GM18868 (cell line): ENCODE data around the gene IFT57.
"Not testable (repeated sequence)": the region's sequence is repeated elsewhere in the genome, so short reads cannot be mapped to it uniquely, and the experiment has no call there.

Source experiments
- ATAC-seq: cut with Tn5 transposase; IDR thresholded peaks from one replicate; pipeline ENCODE4 v1.9.1; 2021; ENCODE audit warnings: mild to moderate bottlenecking, moderate library complexity; ENCODE audit not compliant: unreplicated experiment

Gene IFT57, protein sequence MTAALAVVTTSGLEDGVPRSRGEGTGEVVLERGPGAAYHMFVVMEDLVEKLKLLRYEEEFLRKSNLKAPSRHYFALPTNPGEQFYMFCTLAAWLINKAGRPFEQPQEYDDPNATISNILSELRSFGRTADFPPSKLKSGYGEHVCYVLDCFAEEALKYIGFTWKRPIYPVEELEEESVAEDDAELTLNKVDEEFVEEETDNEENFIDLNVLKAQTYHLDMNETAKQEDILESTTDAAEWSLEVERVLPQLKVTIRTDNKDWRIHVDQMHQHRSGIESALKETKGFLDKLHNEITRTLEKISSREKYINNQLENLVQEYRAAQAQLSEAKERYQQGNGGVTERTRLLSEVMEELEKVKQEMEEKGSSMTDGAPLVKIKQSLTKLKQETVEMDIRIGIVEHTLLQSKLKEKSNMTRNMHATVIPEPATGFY

DNA sequence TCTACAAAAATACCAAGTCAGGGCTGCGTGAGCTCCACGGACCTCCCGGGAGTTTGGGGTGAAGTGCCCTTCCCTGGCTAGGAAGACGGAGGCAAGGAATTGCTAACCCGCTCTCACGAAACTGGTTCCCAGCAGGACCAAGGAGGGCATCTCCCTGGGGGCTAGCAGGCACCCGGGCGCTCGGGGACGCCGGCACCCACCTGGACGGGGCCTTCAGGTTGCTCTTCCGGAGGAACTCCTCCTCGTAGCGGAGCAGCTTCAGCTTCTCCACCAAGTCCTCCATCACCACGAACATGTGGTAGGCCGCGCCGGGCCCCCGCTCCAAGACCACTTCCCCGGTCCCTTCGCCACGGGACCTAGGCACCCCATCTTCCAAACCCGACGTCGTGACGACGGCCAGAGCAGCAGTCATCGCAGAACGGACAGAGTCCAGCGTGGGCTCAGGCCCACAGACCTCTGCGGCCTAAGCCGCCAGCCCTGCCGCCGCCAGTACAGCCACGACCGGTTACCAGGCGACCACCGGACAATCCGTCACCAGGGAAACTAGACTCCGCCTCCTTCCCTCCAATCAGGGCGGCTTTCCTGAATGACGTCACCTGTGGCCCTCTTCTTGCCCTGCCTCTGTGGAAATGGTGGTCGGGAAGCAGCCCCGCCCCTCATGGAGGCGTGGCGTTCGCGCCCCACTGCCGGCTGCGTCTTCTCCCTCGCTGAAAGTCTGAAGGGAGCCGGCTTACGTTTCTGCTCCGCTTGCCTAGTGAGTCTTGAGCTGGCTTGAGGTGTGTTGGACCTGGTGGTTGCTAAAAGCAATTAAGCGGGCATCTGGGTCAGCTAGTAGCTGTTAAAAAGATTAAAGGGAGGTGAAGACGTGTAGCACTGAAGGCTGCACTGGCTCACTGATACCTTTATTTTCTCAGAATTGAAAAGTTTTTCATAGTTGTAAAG lies at the start of gene IFT57:
Gene IFT57, minus strand, starts transcription at position 514 of the 942 bp plus-strand sequence. Its CDS starts 102 bp downstream, at position 412.
- ATAC-seq = peak; percentile 91

DNA sequence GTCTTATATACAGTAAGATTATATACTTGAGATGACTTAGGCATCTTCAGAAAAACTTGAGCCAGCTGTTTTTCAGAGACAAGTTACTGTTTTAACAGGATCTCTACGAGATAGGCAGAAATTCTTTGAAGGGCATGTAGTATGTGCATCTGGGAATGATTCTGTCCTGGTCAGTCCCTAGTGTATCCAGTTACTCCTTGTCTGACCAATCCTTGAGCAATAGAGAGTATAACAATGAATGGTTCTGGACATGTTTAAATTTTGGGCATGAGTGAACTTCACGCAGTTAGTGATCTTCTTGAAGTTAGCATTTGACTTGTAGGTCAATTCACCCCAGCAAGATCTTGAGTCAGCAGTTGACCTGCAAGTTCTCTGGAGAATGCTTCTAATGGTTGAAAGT lies 49.4 kb upstream of the IFT57 start:
- no peak for ATAC-seq

DNA sequence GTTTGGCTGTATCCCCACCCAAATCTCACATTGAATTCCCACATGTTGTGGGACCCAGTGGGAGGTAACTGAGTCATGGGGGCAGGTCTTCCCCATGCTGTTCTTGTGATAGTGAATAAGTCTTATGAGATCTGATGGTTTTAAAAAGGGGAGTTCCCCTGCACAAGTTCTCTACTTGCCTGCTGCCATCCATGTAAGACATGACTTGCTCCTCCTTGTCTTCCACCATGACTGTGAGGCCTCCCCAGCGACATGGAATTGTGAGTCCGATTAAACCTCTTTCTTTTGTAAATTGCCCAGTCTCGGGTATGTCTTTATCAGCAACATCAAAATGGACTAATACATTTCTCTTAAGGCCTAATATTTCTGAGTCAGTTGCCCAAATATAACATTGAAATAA lies 46.0 kb upstream of the IFT57 start:
- not testable (repeated sequence) for ATAC-seq

DNA sequence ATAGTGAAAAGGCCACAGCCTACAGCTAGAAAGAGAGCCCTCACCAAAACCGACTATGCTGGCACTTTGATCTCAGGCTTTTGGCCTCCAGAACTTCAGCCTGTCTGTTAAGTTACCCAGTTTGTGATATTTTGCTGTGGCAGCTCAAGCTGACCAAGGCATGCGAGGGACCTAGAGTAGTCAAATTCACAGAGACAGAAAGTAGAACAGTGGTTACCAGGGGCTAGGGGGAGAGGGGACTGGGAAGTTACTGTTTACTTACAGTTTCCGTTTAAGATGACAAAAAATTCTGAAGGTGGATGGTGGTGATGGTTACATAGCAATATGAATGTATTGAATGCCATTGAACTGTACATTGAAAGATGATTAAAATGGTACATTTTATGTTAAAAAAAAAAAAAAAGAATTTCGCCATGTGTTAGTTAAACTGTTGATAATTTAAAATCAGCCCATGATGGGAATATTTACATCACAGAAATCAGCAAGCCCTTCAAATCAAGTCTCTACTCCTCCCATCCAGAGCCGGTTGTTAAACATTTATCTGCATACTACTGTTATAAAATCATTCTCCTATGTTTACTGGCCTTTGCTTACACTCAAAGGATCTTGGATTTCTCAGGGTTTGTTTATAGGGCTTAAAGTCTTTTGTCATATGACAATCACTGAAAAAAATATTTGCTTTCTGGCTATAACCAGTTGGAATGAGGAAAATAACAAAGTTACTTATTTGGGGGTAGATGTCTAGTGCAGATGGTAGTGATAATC lies 42.5 kb upstream of the IFT57 start:
- peak; percentile 55 for ATAC-seq

DNA sequence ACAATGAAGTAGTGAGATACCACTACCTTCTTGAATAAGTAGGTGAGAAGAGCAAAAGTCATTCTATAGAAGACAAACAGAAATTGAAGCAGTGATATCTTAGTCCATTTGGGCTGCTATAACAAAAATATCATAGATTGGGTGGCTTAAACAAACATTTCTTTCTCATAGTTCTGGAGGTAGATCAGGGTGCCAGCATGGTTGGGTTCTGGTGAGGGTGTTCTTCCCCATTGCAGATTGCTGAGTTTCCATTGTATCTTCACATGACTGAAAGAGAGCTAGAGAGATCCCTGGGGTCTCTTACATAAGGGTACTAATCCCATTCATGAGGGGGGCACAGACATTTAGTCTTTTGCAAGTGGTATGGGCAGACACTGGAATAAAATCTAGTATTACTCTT lies 32.9 kb upstream of the IFT57 start:
- no peak for ATAC-seq

- ATAC-seq = no peak
Measured at GRCh38 chr3:108251844-108252243, 29.6 kb upstream of the IFT57 start.

- no peak for ATAC-seq
Measured at GRCh38 chr3:108251265-108251664, 29.0 kb upstream of the IFT57 start.

GRCh38 chr3:108250626-108251025 lies 28.4 kb upstream of the IFT57 start:
- ATAC-seq = no peak

- no peak for ATAC-seq
Measured at GRCh38 chr3:108243243-108243642, 21.0 kb upstream of the IFT57 start.

DNA sequence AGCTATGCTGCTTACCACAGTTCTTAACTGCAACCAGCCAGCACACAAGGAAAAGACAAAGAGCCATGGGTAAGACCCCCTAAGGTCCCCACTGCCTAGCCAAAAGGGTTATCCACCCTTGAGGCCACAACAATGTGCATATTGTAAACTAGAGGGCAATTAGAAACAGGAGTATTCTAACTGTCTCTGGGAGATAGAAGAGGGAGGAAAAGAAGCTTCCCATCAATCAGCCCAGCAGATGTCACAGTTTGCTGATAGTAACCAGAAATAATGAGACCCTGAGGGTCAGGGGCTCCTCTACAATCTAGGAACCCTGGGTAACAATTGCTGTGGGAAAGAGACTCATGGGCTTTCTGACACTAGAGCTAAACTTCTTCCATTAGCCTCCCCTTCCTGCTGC lies 20.6 kb upstream of the IFT57 start:
- no peak for ATAC-seq

GRCh38 chr3:108241721-108242120 lies 19.5 kb upstream of the IFT57 start:
- ATAC-seq = no peak

- no peak for ATAC-seq
Measured at GRCh38 chr3:108241146-108241545, 18.9 kb upstream of the IFT57 start.

DNA sequence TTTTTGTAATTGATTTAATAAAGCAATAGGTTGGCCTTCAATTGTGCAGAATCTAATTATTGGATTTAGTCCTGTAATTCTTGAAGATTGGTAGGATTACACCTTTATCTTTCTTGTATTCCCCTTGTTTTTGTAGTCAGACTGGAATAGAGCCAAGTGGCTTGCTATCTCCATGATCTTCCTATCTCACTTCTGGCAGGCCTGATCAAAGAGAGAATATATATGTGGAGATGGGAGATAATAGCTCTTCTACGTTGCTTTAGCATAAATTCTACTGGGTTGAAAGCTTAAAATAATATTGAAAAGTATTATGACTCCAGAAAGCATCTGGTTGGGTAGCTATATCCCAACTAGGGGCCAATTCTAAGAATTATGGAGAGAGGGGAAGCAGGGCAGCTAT lies 16.9 kb upstream of the IFT57 start:
- ATAC-seq = no peak

GRCh38 chr3:108235290-108235689 lies 13.1 kb upstream of the IFT57 start:
- no peak for ATAC-seq

- ATAC-seq = no peak
Measured at GRCh38 chr3:108234387-108234957, 12.2 kb upstream of the IFT57 start.

DNA sequence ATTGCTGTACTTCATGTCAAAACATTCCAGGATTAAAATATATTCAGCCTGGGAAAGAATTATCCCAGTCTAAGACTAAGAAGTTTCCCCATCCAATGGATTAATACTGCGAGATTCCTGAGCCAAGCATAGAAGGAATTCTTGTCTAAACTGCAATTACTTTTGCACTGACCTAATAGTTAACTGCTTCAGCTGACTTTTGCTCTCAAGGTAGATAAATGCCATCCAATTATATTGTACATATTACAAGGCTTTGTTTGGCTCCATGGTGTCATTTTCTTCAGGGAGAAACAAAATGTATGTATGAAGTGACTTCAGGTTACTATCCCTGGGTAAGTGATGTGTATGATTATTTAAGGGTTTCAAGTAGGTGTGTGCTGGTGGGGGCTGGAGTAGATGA lies 6.1 kb upstream of the IFT57 start:
- ATAC-seq = no peak

- ATAC-seq = no peak
Measured at GRCh38 chr3:108227131-108227530, 4.9 kb upstream of the IFT57 start.

DNA sequence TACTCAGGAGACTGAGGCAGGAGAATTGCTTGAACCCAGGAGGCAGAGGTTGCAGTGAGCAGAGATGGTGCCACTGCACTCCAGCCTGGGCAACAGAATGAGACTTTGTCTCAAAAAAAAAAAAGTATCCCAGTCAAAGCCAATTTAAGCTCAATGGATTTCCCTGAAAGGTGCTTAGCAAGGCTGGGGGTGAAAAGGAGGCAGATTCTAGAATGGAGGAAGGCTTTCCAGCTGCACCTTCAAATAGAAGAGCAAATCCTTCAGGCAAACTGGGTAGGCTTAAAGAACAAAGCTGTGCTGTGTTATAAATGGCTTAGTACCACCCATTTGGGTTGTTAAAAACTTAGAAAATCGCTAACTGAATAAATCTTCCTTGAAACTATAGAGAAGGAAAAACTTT lies 3.0 kb upstream of the IFT57 start:
- ATAC-seq = no peak

DNA sequence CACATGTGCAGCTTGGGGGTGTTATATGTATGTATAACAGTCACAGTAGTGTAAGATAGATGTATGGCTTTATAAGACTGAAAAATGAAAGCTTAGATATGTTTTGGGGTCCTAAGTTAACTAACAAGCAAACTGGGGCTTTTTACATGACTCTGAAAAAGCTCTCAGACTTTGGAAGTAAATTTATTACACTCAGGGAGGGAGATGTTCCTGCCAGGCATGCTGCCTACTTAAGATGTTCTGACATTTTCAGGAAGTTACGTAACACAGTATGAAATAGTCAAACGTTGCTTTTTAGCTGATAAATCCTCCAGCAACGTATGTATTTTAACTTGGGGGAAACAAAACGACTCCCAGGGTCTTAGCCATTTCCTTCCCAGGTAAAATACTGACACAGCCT lies 1.7 kb upstream of the IFT57 start:
- no peak for ATAC-seq

- ATAC-seq = no peak
Measured at GRCh38 chr3:108222853-108223565, 785 bp upstream of the IFT57 start.
